DOHH2 (cell line): Measurements from ENCODE around the gene GPRC5C.

Experiments
- H3F3A ChIP-seq: fragments of 200-600 bp; sonication (generic), shearing (Covaris generic); 2 replicates; pipeline ENCODE4 v1.6.0; 2016; ENCODE audit warnings: antibody characterized with exemption, mild to moderate bottlenecking; ENCODE audit not compliant: control insufficient read depth, insufficient read depth
- H3K27ac ChIP-seq: fragments of 200-600 bp; sonication (generic); 2 replicates; pipeline ENCODE4 v1.5.1; 2014; ENCODE audit warnings: low read depth, mild to moderate bottlenecking, low read length, moderate library complexity
- H3K27me3 ChIP-seq: fragments of 200-600 bp; sonication (generic); 2 replicates; pipeline ENCODE4 v1.6.1; 2014; ENCODE audit warnings: mild to moderate bottlenecking, low read length, mixed read lengths; ENCODE audit not compliant: control insufficient read depth
- H3K36me3 ChIP-seq: fragments of 200-600 bp; sonication (generic); 2 replicates; pipeline ENCODE4 v1.6.1; 2014; ENCODE audit warnings: mild to moderate bottlenecking, low read length, moderate library complexity, mixed read lengths; ENCODE audit not compliant: control insufficient read depth
- H3K4me1 ChIP-seq: fragments of 200-600 bp; sonication (generic); 2 replicates; pipeline ENCODE4 v1.6.1; 2014; ENCODE audit warnings: mild to moderate bottlenecking, low read length, mixed read lengths; ENCODE audit not compliant: control insufficient read depth
- H3K4me2 ChIP-seq: fragments of 200-600 bp; sonication (generic); 2 replicates; pipeline ENCODE4 v1.6.0; 2014; ENCODE audit warnings: mild to moderate bottlenecking, low read length, moderate library complexity
- H3K4me3 ChIP-seq: fragments of 200-600 bp; sonication (generic); 2 replicates; pipeline ENCODE4 v1.5.1; 2014; ENCODE audit warnings: mild to moderate bottlenecking, low read length, mixed read lengths
- H3K79me2 ChIP-seq: fragments of 200-600 bp; sonication (generic); 2 replicates; pipeline ENCODE4 v1.6.1; 2014; ENCODE audit warnings: mild to moderate bottlenecking, low read length, mixed read lengths; ENCODE audit not compliant: control insufficient read depth
- H3K9me2 ChIP-seq: fragments of 200-600 bp; sonication (generic); replicated peaks from 2 replicates; pipeline ENCODE4 v1.6.1; 2014; ENCODE audit warnings: mild to moderate bottlenecking, low read length, mixed read lengths; ENCODE audit not compliant: control insufficient read depth
- H3K9me3 ChIP-seq: fragments of 200-600 bp; sonication (generic); 2 replicates; pipeline ENCODE4 v1.6.1; 2014; ENCODE audit warnings: antibody characterized with exemption, low read length, mixed read lengths; ENCODE audit not compliant: control insufficient read depth, insufficient read depth
- H4K20me1 ChIP-seq: fragments of 200-600 bp; sonication (generic); 2 replicates; pipeline ENCODE4 v1.6.0; 2014; ENCODE audit warnings: low read depth, mild to moderate bottlenecking, antibody characterized with exemption, low read length, moderate library complexity; ENCODE audit not compliant: control insufficient read depth, insufficient read depth
- EZH2phosphoT487 ChIP-seq: fragments of 200-600 bp; sonication (generic); IDR thresholded peaks from 2 replicates; pipeline ENCODE4 v1.6.1; 2017; ENCODE audit warnings: borderline replicate concordance, mild to moderate bottlenecking, antibody characterized with exemption, low read length, moderate library complexity, mixed read lengths
- TF ChIP-seq, protein P1 (sequence below): fragments of 200-600 bp; sonication (generic); IDR thresholded peaks from one replicate; pipeline ENCODE4 v1.5.1; 2014; ENCODE audit warnings: antibody characterized with exemption, mild to moderate bottlenecking, low read depth, low read length; ENCODE audit not compliant: poor library complexity, severe bottlenecking

The GPRC5C gene

DNA sequence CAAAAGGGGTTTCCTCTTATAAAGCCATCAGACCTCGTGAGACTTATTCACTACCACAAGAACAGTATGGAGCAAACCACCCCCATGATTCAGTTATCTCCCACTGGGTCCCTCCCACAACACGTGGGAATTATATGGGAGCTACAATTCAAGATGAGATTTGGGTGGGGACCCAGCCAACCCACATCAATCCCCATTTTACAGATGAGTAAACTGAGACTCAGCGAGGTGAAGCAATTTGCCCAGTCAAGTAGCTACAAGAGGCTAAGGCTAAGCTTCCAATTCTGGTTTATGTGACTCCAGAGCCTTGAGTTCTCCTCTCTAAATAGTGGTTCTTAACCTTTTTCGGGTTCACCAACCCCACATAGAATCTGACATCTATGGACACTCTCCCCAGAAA is 43.3 kb downstream of the GPRC5C start:
- Histone ChIP-seq H3K4me3 (no peak overlapping the region), H3F3A (no peaks in the 10 kb centered on the region), H3K79me2 (no peaks in the 10 kb centered on the region), H3K9me3 (no peaks in the 10 kb centered on the region), H3K27ac (no peak overlapping the region), H3K4me2 (no peak overlapping the region), H3K36me3 (no peaks in the 10 kb centered on the region), H3K9me2 (no peaks in the 10 kb centered on the region), H3K4me1 (peaks cover 3% of the 10 kb centered on the region; the same call in 1 of the 2 replicates), H4K20me1 (no peaks in the 10 kb centered on the region), H3K27me3 (no peaks in the 10 kb centered on the region)
- TF ChIP-seq, protein P1, sequence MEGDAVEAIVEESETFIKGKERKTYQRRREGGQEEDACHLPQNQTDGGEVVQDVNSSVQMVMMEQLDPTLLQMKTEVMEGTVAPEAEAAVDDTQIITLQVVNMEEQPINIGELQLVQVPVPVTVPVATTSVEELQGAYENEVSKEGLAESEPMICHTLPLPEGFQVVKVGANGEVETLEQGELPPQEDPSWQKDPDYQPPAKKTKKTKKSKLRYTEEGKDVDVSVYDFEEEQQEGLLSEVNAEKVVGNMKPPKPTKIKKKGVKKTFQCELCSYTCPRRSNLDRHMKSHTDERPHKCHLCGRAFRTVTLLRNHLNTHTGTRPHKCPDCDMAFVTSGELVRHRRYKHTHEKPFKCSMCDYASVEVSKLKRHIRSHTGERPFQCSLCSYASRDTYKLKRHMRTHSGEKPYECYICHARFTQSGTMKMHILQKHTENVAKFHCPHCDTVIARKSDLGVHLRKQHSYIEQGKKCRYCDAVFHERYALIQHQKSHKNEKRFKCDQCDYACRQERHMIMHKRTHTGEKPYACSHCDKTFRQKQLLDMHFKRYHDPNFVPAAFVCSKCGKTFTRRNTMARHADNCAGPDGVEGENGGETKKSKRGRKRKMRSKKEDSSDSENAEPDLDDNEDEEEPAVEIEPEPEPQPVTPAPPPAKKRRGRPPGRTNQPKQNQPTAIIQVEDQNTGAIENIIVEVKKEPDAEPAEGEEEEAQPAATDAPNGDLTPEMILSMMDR = no peak
- TF ChIP-seq EZH2phosphoT487 = no peak

DNA sequence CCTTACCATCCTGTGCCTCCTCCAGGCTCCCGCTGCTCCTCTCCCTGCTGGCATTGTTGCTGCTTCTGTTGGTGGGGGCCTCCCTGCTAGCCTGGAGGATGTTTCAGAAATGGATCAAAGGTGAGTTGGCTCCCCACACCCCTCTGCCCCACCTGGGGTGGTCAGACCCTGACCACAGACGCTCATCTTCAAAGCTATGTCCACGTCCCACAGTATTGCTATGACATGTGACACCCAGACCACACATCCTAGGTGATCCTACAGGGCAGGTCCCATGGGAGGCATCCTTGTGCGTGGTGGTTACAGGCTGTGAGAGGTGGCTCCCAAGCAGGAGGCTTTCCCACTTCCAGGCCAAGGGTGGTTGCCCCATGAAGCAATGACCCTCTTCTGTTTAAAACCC is 45.5 kb downstream of the GPRC5C start:
- Histone ChIP-seq H3K4me3 (no peak overlapping the region), H3K4me1 (peaks cover 3% of the 10 kb centered on the region; the same call in 1 of the 2 replicates), H4K20me1 (no peaks in the 10 kb centered on the region), H3K4me2 (no peak overlapping the region), H3K27ac (no peak overlapping the region), H3K9me2 (no peaks in the 10 kb centered on the region), H3K36me3 (no peaks in the 10 kb centered on the region), H3F3A (no peaks in the 10 kb centered on the region), H3K27me3 (no peaks in the 10 kb centered on the region), H3K9me3 (no peaks in the 10 kb centered on the region), H3K79me2 (no peaks in the 10 kb centered on the region)
- TF ChIP-seq EZH2phosphoT487 = no peak
- TF ChIP-seq, protein P1 = no peak

DNA sequence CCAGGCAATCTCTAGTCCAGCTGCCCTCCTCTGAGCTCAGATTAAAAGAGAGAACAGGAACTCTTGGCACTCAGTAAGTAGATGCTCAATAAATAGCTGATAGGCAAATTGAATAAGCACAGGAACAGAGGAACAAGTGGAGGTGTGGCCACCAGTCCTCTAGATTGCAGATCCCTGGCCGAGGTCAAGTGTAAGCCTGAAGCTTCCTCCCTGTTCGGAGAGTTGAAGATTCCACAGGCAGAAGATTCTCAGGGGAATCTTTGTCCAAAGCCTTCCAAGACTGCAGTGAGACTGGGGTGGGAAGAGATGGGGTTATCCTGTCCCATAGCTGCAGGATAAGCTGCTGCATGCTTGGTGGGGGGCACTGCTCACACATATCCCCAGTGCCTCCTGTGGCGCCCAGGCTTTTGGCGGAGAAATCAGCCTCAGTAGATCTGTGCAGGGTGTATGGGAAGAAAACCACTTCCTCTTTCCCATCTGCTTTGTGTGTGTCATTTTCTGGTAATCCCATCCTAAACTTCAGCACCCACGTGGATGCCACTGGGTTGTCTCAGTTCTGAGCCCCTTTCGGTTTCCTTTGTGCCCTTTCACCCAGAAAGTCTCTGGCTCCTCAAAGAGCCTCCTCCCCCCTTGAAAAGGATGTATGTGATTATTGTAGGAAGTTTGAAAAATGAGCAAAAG is 46.7 kb downstream of the GPRC5C start:
- no peaks in the 10 kb centered on the region for H3K9me2 ChIP-seq
- H4K20me1 ChIP-seq = no peaks in the 10 kb centered on the region
- H3K9me3 ChIP-seq = no peaks in the 10 kb centered on the region
- no peak overlapping the region for H3K4me3 ChIP-seq
- no peaks in the 10 kb centered on the region for H3K79me2 ChIP-seq
- H3K27me3 ChIP-seq = no peaks in the 10 kb centered on the region
- H3K27ac ChIP-seq = no peak overlapping the region
- H3K4me1 ChIP-seq = peaks cover 3% of the 10 kb centered on the region; the same call in 1 of the 2 replicates
- TF ChIP-seq EZH2phosphoT487 = no peak
- TF ChIP-seq, protein P1 = no peak
- no peak overlapping the region for H3K4me2 ChIP-seq
- no peaks in the 10 kb centered on the region for H3K36me3 ChIP-seq
- no peaks in the 10 kb centered on the region for H3F3A ChIP-seq
